ENCODE data around the gene CDK7.

The CDK7 gene

GRCh38 chr5:69237877-69238276, 3.2 kb downstream of the CDK7 start:
- peak; percentile 41 for DNase-seq (ENCODE audit: low spot score)

GRCh38 chr5:69238760-69239251, 4.1 kb downstream of the CDK7 start:
- DNase-seq (ENCODE audit: low spot score): peak; percentile 81

GRCh38 chr5:69242215-69242927, 7.7 kb downstream of the CDK7 start:
- DNase-seq (ENCODE audit: low spot score): no peak

- DNase-seq (ENCODE audit: low spot score): no peak
Measured at GRCh38 chr5:69245031-69245430, 10.3 kb downstream of the CDK7 start.

- DNase-seq (ENCODE audit: low spot score): no peak
Measured at GRCh38 chr5:69248019-69248418, 13.3 kb downstream of the CDK7 start.

GRCh38 chr5:69250593-69250992, 15.9 kb downstream of the CDK7 start:
- no peak for DNase-seq (ENCODE audit: low spot score)

GRCh38 chr5:69252437-69252836, 17.8 kb downstream of the CDK7 start:
- no peak for DNase-seq (ENCODE audit: low spot score)

- DNase-seq (ENCODE audit: low spot score): peak; percentile 71
Measured at GRCh38 chr5:69255940-69256339, 21.3 kb downstream of the CDK7 start.

GRCh38 chr5:69257577-69257976, 22.9 kb downstream of the CDK7 start:
- no peak for DNase-seq (ENCODE audit: low spot score)

GRCh38 chr5:69261034-69261433, 26.3 kb downstream of the CDK7 start:
- DNase-seq (ENCODE audit: low spot score): peak; percentile 52

GRCh38 chr5:69265931-69266330, 31.2 kb downstream of the CDK7 start:
- no peak for DNase-seq (ENCODE audit: low spot score)

GRCh38 chr5:69268899-69269298, 34.2 kb downstream of the CDK7 start:
- no peak for DNase-seq (ENCODE audit: low spot score)

- DNase-seq (ENCODE audit: low spot score): no peak
Measured at GRCh38 chr5:69270840-69271239, 36.2 kb downstream of the CDK7 start.

- no peak for DNase-seq (ENCODE audit: low spot score)
Measured at GRCh38 chr5:69271376-69271775, 36.7 kb downstream of the CDK7 start.

GRCh38 chr5:69275563-69275962, 40.9 kb downstream of the CDK7 start:
- no peak for DNase-seq (ENCODE audit: low spot score)

GRCh38 chr5:69276422-69277174, 41.9 kb downstream of the CDK7 start:
- DNase-seq (ENCODE audit: low spot score): peak; percentile 39

- DNase-seq (ENCODE audit: low spot score): no peak
Measured at GRCh38 chr5:69279517-69279916, 44.8 kb downstream of the CDK7 start.

- no peak for DNase-seq (ENCODE audit: low spot score)
Measured at GRCh38 chr5:69281114-69281513, 46.4 kb downstream of the CDK7 start.

- no peak for DNase-seq (ENCODE audit: low spot score)
Measured at GRCh38 chr5:69284203-69284602, 49.5 kb downstream of the CDK7 start.

GRCh38 chr5:69285448-69286116, 50.9 kb downstream of the CDK7 start:
- DNase-seq (ENCODE audit: low spot score): peak; percentile 18

- DNase-seq (ENCODE audit: low spot score): no peak
Measured at GRCh38 chr5:69288069-69288468, 53.4 kb downstream of the CDK7 start.

- DNase-seq (ENCODE audit: low spot score): no peak
Measured at GRCh38 chr5:69288688-69289087, 54.0 kb downstream of the CDK7 start.

- DNase-seq (ENCODE audit: low spot score): no peak
Measured at GRCh38 chr5:69292306-69292705, 57.6 kb downstream of the CDK7 start.

Data from RKO (cell line).